Activated gamma-delta T cell treated with Interleukin-2 at 50 U/mL for 16 hours (primary cell): ENCODE data around the gene COLEC11.

Source experiments
- DNase-seq: peaks from one replicate; pipeline ENCODE4 v3.0.0-alpha.2; 2020

Gene COLEC11

GRCh38 chr2:3585261-3586109 is 9.4 kb upstream of the COLEC11 start:
- no peak for DNase-seq

GRCh38 chr2:3586220-3586619 is 8.7 kb upstream of the COLEC11 start:
- DNase-seq, result no peak

GRCh38 chr2:3587021-3587420 is 7.9 kb upstream of the COLEC11 start:
- no peak for DNase-seq

GRCh38 chr2:3587432-3587831 is 7.5 kb upstream of the COLEC11 start:
- DNase-seq, result no peak

- DNase-seq, result no peak
Observed at GRCh38 chr2:3588084-3588483, 6.8 kb upstream of the COLEC11 start.

GRCh38 chr2:3589086-3589485 is 5.8 kb upstream of the COLEC11 start:
- no peak for DNase-seq

- DNase-seq, result no peak
Observed at GRCh38 chr2:3595404-3595803, 492 bp downstream of the COLEC11 start.

- no peak for DNase-seq
Observed at GRCh38 chr2:3595985-3596384, 1.1 kb downstream of the COLEC11 start.

- no peak for DNase-seq
Observed at GRCh38 chr2:3596901-3597417, 2.0 kb downstream of the COLEC11 start.

GRCh38 chr2:3597567-3597966 is 2.7 kb downstream of the COLEC11 start:
- no peak for DNase-seq

- DNase-seq, result no peak
Observed at GRCh38 chr2:3598197-3598910, 3.4 kb downstream of the COLEC11 start.

GRCh38 chr2:3598912-3599854 is 4.3 kb downstream of the COLEC11 start:
- no peak for DNase-seq

- no peak for DNase-seq
Observed at GRCh38 chr2:3600256-3600855, 5.4 kb downstream of the COLEC11 start.

GRCh38 chr2:3601561-3602271 is 6.8 kb downstream of the COLEC11 start:
- no peak for DNase-seq

GRCh38 chr2:3602553-3603339 is 7.8 kb downstream of the COLEC11 start:
- DNase-seq, result no peak

GRCh38 chr2:3603536-3604206 is 8.8 kb downstream of the COLEC11 start:
- DNase-seq, result no peak

GRCh38 chr2:3604207-3604877 is 9.4 kb downstream of the COLEC11 start:
- DNase-seq, result no peak

GRCh38 chr2:3604991-3605961 is 10.4 kb downstream of the COLEC11 start:
- DNase-seq, result no peak

GRCh38 chr2:3606028-3606369 is 11.1 kb downstream of the COLEC11 start:
- DNase-seq, result no peak
